H1 (cell line): ENCODE measurements around the gene SPOP. TPM values are rescaled to one million over a fixed set of nuclear protein-coding genes. Genes with fewer than 3 reads are reported as not detected.

Experiments used
- CTCF ChIA-PET: fragments of 300-600 bp; sonication (Branson Sonifier 250); formaldehyde crosslinking; loops from one replicate; lab custom pipeline; 2021; ENCODE audit not compliant: partially characterized antibody; lab: Charles Lee
- POLR2A ChIA-PET: fragments of 300-600 bp; sonication (Branson Sonifier 250); formaldehyde crosslinking; loops from one replicate; lab custom pipeline; 2021; ENCODE audit warnings: inconsistent platforms; ENCODE audit not compliant: partially characterized antibody; lab: Charles Lee
- DNase-seq, 2 experiments: peaks; one replicate each; pipeline versions ENCODE4 v3.0.0 to v3.0.0-alpha.2; 2010 to 2022; ENCODE audit warnings: low spot score in 2 of 2, low read depth in 1 of 2, mixed read lengths in 1 of 2
- FAIRE-seq: peaks from 2 replicates; lab custom pipeline; 2011; peaks lifted over from hg19 to GRCh38; lab: Jason Lieb, UNC
- H2AFZ ChIP-seq: 2 replicates; pipeline ENCODE4 v1.8.1; 2012; ENCODE audit warnings: low read length, inconsistent platforms
- H2AK5ac ChIP-seq: 2 replicates; pipeline ENCODE4 v1.6.1; 2013; ENCODE audit warnings: low read depth, low read length
- H2BK120ac ChIP-seq: replicated peaks from 2 replicates; pipeline ENCODE3; 2013; ENCODE audit warnings: low read depth, low read length, inconsistent platforms
- H2BK12ac ChIP-seq: 2 replicates; pipeline ENCODE4 v1.6.1; 2013; ENCODE audit warnings: low read depth, low read length
- H2BK15ac ChIP-seq: 2 replicates; pipeline ENCODE4 v1.6.1; 2013; ENCODE audit warnings: low read length
- H2BK20ac ChIP-seq: 2 replicates; pipeline ENCODE4 v1.6.1; 2013; ENCODE audit warnings: low read length
- H2BK5ac ChIP-seq: 2 replicates; pipeline ENCODE4 v1.6.1; 2013; ENCODE audit warnings: low read depth, low read length
- H3K14ac ChIP-seq: 2 replicates; pipeline ENCODE4 v1.6.1; 2013; ENCODE audit warnings: inconsistent platforms; ENCODE audit not compliant: insufficient read length
- H3K18ac ChIP-seq: 2 replicates; pipeline ENCODE4 v1.6.1; 2013; ENCODE audit warnings: low read length; ENCODE audit errors: extremely low read depth
- H3K23ac ChIP-seq: 2 replicates; pipeline ENCODE4 v1.6.1; 2013; ENCODE audit warnings: inconsistent platforms; ENCODE audit not compliant: insufficient read length
- H3K23me2 ChIP-seq: 2 replicates; pipeline ENCODE4 v1.6.1; 2013; ENCODE audit warnings: low read depth, low read length
- H3K27ac ChIP-seq: 2 replicates; pipeline ENCODE4 v1.6.1; 2011; ENCODE audit warnings: low read depth, low read length, inconsistent platforms
- H3K27me3 ChIP-seq, 4 experiments: replicated peaks in 1 of 4; 1 replicate in 1 of 4; 2 replicates in 3 of 4; pipeline versions ENCODE4 v1.6.1 to v1.8.1; 2011 to 2013; ENCODE audit warnings: low read length in 3 of 4, mild to moderate bottlenecking in 3 of 4, inconsistent platforms in 2 of 4, mixed read lengths in 2 of 4, moderate library complexity in 1 of 4; ENCODE audit not compliant: control insufficient read depth in 3 of 4, insufficient read depth in 3 of 4; ENCODE audit errors: extremely low read depth in 1 of 4
- H3K36me3 ChIP-seq, 4 experiments: 2 replicates each; pipeline versions ENCODE4 v1.6.1 to v1.8.1; 2011 to 2013; ENCODE audit warnings: mild to moderate bottlenecking in 4 of 4, low read length in 3 of 4, moderate library complexity in 2 of 4, control low read depth in 1 of 4, inconsistent platforms in 1 of 4; ENCODE audit not compliant: insufficient read depth in 4 of 4, control insufficient read depth in 2 of 4
- H3K4ac ChIP-seq: replicated peaks from 2 replicates; pipeline ENCODE3; 2013; ENCODE audit warnings: low read length, low read depth, mixed read lengths, inconsistent platforms; ENCODE audit not compliant: insufficient read length
- H3K4me1 ChIP-seq, 4 experiments: replicated peaks in 1 of 4; 1 replicate in 1 of 4; 2 replicates in 3 of 4; pipeline versions ENCODE4 v1.6.1 to v1.8.1; 2011 to 2013; ENCODE audit warnings: low read length in 3 of 4, inconsistent platforms in 2 of 4, mixed read lengths in 1 of 4; ENCODE audit not compliant: insufficient read depth in 4 of 4, control insufficient read depth in 3 of 4
- H3K4me2 ChIP-seq, 2 experiments: 2 replicates each; pipeline versions ENCODE4 v1.6.1 to v1.8.1; 2011 to 2013; ENCODE audit warnings: low read depth in 2 of 2, low read length in 2 of 2, control low read depth in 1 of 2, inconsistent platforms in 1 of 2, mild to moderate bottlenecking in 1 of 2; ENCODE audit not compliant: insufficient read depth in 1 of 2
- H3K4me3 ChIP-seq, 4 experiments: fragments of 200-600, 300-600 bp in 1 of 4; sonication (generic), shearing (Covaris generic), sonication (Bioruptor Twin) in 1 of 4; 2 replicates each; pipeline versions ENCODE4 v1.5.1 to v1.8.1; 2011 to 2016; ENCODE audit warnings: low read length in 4 of 4, low read depth in 3 of 4, control low read depth in 2 of 4, inconsistent platforms in 2 of 4, mild to moderate bottlenecking in 2 of 4, mixed read lengths in 1 of 4, moderate library complexity in 1 of 4; ENCODE audit not compliant: insufficient read depth in 2 of 4; ENCODE audit errors: extremely low read depth in 1 of 4
- H3K56ac ChIP-seq: replicated peaks from 2 replicates; pipeline ENCODE3; 2013; ENCODE audit warnings: low read depth, mild to moderate bottlenecking, mixed read lengths, low read length, inconsistent platforms; ENCODE audit not compliant: insufficient read length
- H3K79me1 ChIP-seq: 2 replicates; pipeline ENCODE4 v1.6.1; 2013; ENCODE audit warnings: low read depth, low read length, control low read depth
- H3K79me2 ChIP-seq, 2 experiments: 2 replicates each; pipeline versions ENCODE4 v1.6.1 to v1.8.1; 2012 to 2013; ENCODE audit warnings: low read length in 2 of 2, mild to moderate bottlenecking in 2 of 2, inconsistent platforms in 1 of 2; ENCODE audit not compliant: insufficient read depth in 2 of 2, control insufficient read depth in 1 of 2
- H3K9ac ChIP-seq, 4 experiments: replicated peaks in 1 of 4; 1 replicate in 1 of 4; 2 replicates in 3 of 4; pipeline versions ENCODE4 v1.6.1 to v1.8.1; 2011 to 2013; ENCODE audit warnings: low read depth in 3 of 4, low read length in 3 of 4, control low read depth in 2 of 4, mild to moderate bottlenecking in 2 of 4, moderate library complexity in 2 of 4, inconsistent platforms in 1 of 4; ENCODE audit errors: extremely low read depth in 1 of 4
- H3K9me3 ChIP-seq, 2 experiments: 2 replicates each; pipeline versions ENCODE4 v1.6.1 to v1.8.1; 2012 to 2013; ENCODE audit warnings: mild to moderate bottlenecking in 2 of 2, moderate library complexity in 2 of 2, control low read depth in 1 of 2, inconsistent platforms in 1 of 2, low read depth in 1 of 2, low read length in 1 of 2, mixed read lengths in 1 of 2; ENCODE audit not compliant: insufficient read depth in 2 of 2
- H4K20me1 ChIP-seq, 2 experiments: replicated peaks in 1 of 2; 2 replicates each; pipeline versions ENCODE3 to v1.8.1; 2011 to 2013; ENCODE audit warnings: inconsistent platforms in 2 of 2, low read length in 2 of 2, mild to moderate bottlenecking in 1 of 2; ENCODE audit not compliant: insufficient read depth in 2 of 2, control insufficient read depth in 1 of 2
- H4K5ac ChIP-seq: 2 replicates; pipeline ENCODE4 v1.6.1; 2013; ENCODE audit warnings: low read length, low read depth, mixed read lengths, inconsistent platforms; ENCODE audit not compliant: insufficient read length
- H4K8ac ChIP-seq: 2 replicates; pipeline ENCODE4 v1.8.0; 2013; ENCODE audit warnings: mild to moderate bottlenecking, moderate library complexity, low read length, inconsistent platforms; ENCODE audit not compliant: insufficient read depth; ENCODE audit errors: extremely low read depth
- H4K91ac ChIP-seq: replicated peaks from 2 replicates; pipeline ENCODE3; 2013; ENCODE audit warnings: low read length, mixed read lengths, inconsistent platforms; ENCODE audit not compliant: insufficient read length
- JUND ChIP-seq: IDR thresholded peaks from 2 replicates; pipeline ENCODE4 v1.6.1; 2011; ENCODE audit warnings: mild to moderate bottlenecking, improper control_type of control experiment, low read length
- POLR2AphosphoS5 ChIP-seq: IDR thresholded peaks from 2 replicates; pipeline ENCODE4 v1.6.1; 2011; ENCODE audit warnings: low read depth, low read length
- SP1 ChIP-seq: IDR thresholded peaks from 2 replicates; pipeline ENCODE4 v1.6.1; 2011; ENCODE audit warnings: low read depth, low read length
- TCF12 ChIP-seq: IDR thresholded peaks from 2 replicates; pipeline ENCODE4 v1.6.1; 2011; ENCODE audit warnings: low read depth, mild to moderate bottlenecking, low read length
- WGBS, 2 experiments: shearing (Covaris generic) in 1 of 2; methylation state at CpG; one replicate each; pipeline versions ENCODE4 v1.1.6 to v1.1.7; 2013 to 2015; ENCODE audit warnings: low lambda C conversion rate in 2 of 2, mixed read lengths in 2 of 2, inconsistent platforms in 1 of 2, low coverage in 1 of 2, missing lambda C conversion rate in 1 of 2; ENCODE audit not compliant: insufficient replicate concordance in 2 of 2, insufficient coverage in 1 of 2, insufficient read length in 1 of 2; ENCODE audit errors: extremely low coverage in 1 of 2, missing lambda C conversion rate in 1 of 2; 5-methylcytosine and 5-hydroxymethylcytosine counted together
- polyA plus RNA-seq, 7 experiments: library from polyadenylated mRNA; depleted of rRNA in 3 of 7; stranded (reverse) in 5 of 7; unstranded in 2 of 7; fragments of >200 nt in 5 of 7; fragments of 200-250 nt in 2 of 7; gene quantifications; 1 replicate in 5 of 7; 2 replicates in 1 of 7; 4 replicates in 1 of 7; pipeline versions ENCODE4 v1.2.1 to v1.2.3, GENCODE V29; 2011 to 2013; ENCODE audit warnings: missing spikeins in 2 of 7, mixed read lengths in 2 of 7
- total RNA-seq: library from RNA; stranded (reverse); fragmentation: NEBNext Ultra II Directional; extraction: Animal tissue kit (Norgen Biotek cat#: 25700); gene quantifications from 2 replicates; pipeline ENCODE4 v1.2.1, GENCODE V29; 2021

The SPOP gene
- total and polyA plus RNA-seq, 2 of the 8 experiments (the other 6 are each of a cell fraction or from before 2014, with no cell fraction given): 13.3 to 25.6 TPM

- Histone ChIP-seq H2AFZ (no peak overlapping the region), H3K4me2 (no peak overlapping the region), H3K23ac (no peak overlapping the region), H2BK15ac (no peak overlapping the region), H3K27ac (no peak overlapping the region), H3K18ac (no peak overlapping the region), H3K23me2 (no peaks in the 10 kb centered on the region), H3K4me1 (peaks cover 0 to 11% (median 8%) of the 10 kb centered on the region in 4 experiments; a peak in 5 of 7 replicates), H4K5ac (no peak overlapping the region), H3K9me3 (no peaks in the 10 kb centered on the region), H3K56ac (no peak overlapping the region), H4K8ac (peak overlapping the region; percentile 43; the same call in 1 of the 2 replicates), H3K14ac (no peak overlapping the region), H4K91ac (no peak overlapping the region), H3K27me3 (peaks cover 0 to 3% (median 1%) of the 10 kb centered on the region in 4 experiments; a peak in 2 of 7 replicates), H3K36me3 (no peaks in the 10 kb centered on the region), H2BK5ac (0 out of 2 replicates have a peak overlapping the region, but pooled peaks have one; percentile 56), H3K79me1 (no peaks in the 10 kb centered on the region), H3K4ac (no peak overlapping the region), H3K4me3 (no peak overlapping the region), H2BK12ac (0 out of 2 replicates have a peak overlapping the region, but pooled peaks have one; percentile 68), H3K9ac (no peak overlapping the region), H2BK120ac (no peak overlapping the region), H2AK5ac (no peak overlapping the region), H2BK20ac (no peak overlapping the region), H4K20me1 (no peaks in the 10 kb centered on the region), H3K79me2 (no peaks in the 10 kb centered on the region)
- CTCF ChIA-PET: interaction anchor here (0.6 to 16.4 kb wide), 9 partner anchors 14 to 287 kb away, joined by 3 to 228 read pairs (median 5); no protein-coding TSS in a partner anchor
- no peak for TF ChIP-seq SP1
- TF ChIP-seq POLR2AphosphoS5: no peak
- no peak for TF ChIP-seq JUND
- no peak for TF ChIP-seq TCF12
- DNase-seq (no peak), FAIRE-seq (no peak)
- 90% methylated on average over 27 of the region's 27 CpGs; no CpG with 5 or more reads in 1 of the 2 experiments for WGBS, 2 experiments
- POLR2A ChIA-PET: interaction anchor here (0.7 kb wide), 1 partner anchor 137 kb away, joined by 4 read pairs; the partner anchor contains the start of gene PHB1
Measured at GRCh38 chr17:49552070-49552751, 125.7 kb downstream of the SPOP start.
